ENCODE results near the gene SOWAHB. TPM values are rescaled to one million over a fixed set of nuclear protein-coding genes. Genes with fewer than 3 reads are reported as not detected.

SOWAHB gene
- total and polyA plus RNA-seq, 8 donors: 0.73 to 29.0 (median 6.1) TPM

- DNase-seq: no peak
- 66 to 79% (median 73%) methylated on average over 4 of the region's 4 CpGs for WGBS, 5 donors
- peak overlapping the region in 3 of 4 donors; percentile 50 to 76 (median 64) for H3K4me3 ChIP-seq
- no peaks in the 10 kb centered on the region for H3K9me3 ChIP-seq
- peak overlapping the region in 1 of 5 donors; percentile 93 for H3K27ac ChIP-seq
- H3K36me3 ChIP-seq: no peaks in the 10 kb centered on the region
- peaks cover 0 to 45% (median 22%) of the 10 kb centered on the region in 3 donors for H3K27me3 ChIP-seq
- no peak for TF ChIP-seq POLR2AphosphoS5 (IDR thresholded peaks at IDR 0.05)
- TF ChIP-seq POLR2A (IDR thresholded peaks at IDR 0.05): no peak
- no peak for TF ChIP-seq EP300 (IDR thresholded peaks at IDR 0.05)
- no peak for TF ChIP-seq CTCF (IDR thresholded peaks at IDR 0.05)
- intact Hi-C loops (cut with DNase I; ENCODE audit: low total_unique reads): no loop called here
- peaks cover 7 to 33% (median 30%) of the 10 kb centered on the region in 4 donors for H3K4me1 ChIP-seq
These were observed 1.2 kb upstream of the SOWAHB start for GRCh38 chr4:76898949-76899645.

- 9 to 26% (median 11%) methylated on average over 13 to 14 of the region's 14 CpGs for WGBS, 5 donors
- no peak for DNase-seq
- Histone ChIP-seq H3K4me1 (peaks cover 7 to 33% (median 30%) of the 10 kb centered on the region in 4 donors), H3K36me3 (no peaks in the 10 kb centered on the region), H3K27me3 (peaks cover 0 to 46% (median 22%) of the 10 kb centered on the region in 3 donors), H3K4me3 (peak overlapping the region; percentile 50 to 76 (median 58)), H3K27ac (peak overlapping the region; percentile 87 to 96 (median 90)), H3K9me3 (no peaks in the 10 kb centered on the region)
- intact Hi-C loops (cut with DNase I; ENCODE audit: low total_unique reads): no loop called here
- TF ChIP-seq EP300 (IDR thresholded peaks at IDR 0.05) (no peak), POLR2AphosphoS5 (IDR thresholded peaks at IDR 0.05) (no peak), CTCF (IDR thresholded peaks at IDR 0.05) (no peak)
These were observed 395 bp upstream of the SOWAHB start for GRCh38 chr4:76898385-76898692.

GRCh38 chr4:76896614-76897535, 1.1 kb downstream of the SOWAHB start:
- intact Hi-C loops (cut with DNase I; ENCODE audit: low total_unique reads): no loop called here
- Histone ChIP-seq H3K36me3 (no peaks in the 10 kb centered on the region), H3K9me3 (no peaks in the 10 kb centered on the region), H3K4me3 (peak overlapping the region; percentile 50 to 76 (median 58)), H3K27ac (peak overlapping the region; percentile 87 to 96 (median 90)), H3K27me3 (peaks cover 0 to 49% (median 22%) of the 10 kb centered on the region in 3 donors), H3K4me1 (peaks cover 7 to 33% (median 27%) of the 10 kb centered on the region in 4 donors)
- 5 to 57% (median 7%) methylated on average over 15 to 82 of the region's 82 CpGs for WGBS, 5 donors
- peak; percentile 70 to 81 for DNase-seq
- TF ChIP-seq CTCF (IDR thresholded peaks at IDR 0.05): no peak
- no peak for TF ChIP-seq EP300 (IDR thresholded peaks at IDR 0.05)
- TF ChIP-seq POLR2A (IDR thresholded peaks at IDR 0.05): no peak
- TF ChIP-seq POLR2AphosphoS5 (IDR thresholded peaks at IDR 0.05): no peak

GRCh38 chr4:76896048-76896447, 1.9 kb downstream of the SOWAHB start:
- TF ChIP-seq POLR2A (IDR thresholded peaks at IDR 0.05): no peak
- TF ChIP-seq POLR2AphosphoS5 (IDR thresholded peaks at IDR 0.05): no peak
- TF ChIP-seq CTCF (IDR thresholded peaks at IDR 0.05): no peak
- no peak for TF ChIP-seq EP300 (IDR thresholded peaks at IDR 0.05)
- peaks cover 7 to 33% (median 27%) of the 10 kb centered on the region in 4 donors for H3K4me1 ChIP-seq
- H3K9me3 ChIP-seq: no peaks in the 10 kb centered on the region
- H3K36me3 ChIP-seq: no peaks in the 10 kb centered on the region
- H3K27me3 ChIP-seq: peaks cover 0 to 49% (median 22%) of the 10 kb centered on the region in 3 donors
- intact Hi-C loops (cut with DNase I; ENCODE audit: low total_unique reads): no loop called here
- peak overlapping the region in 2 of 4 donors; percentile 50 to 76 for H3K4me3 ChIP-seq
- no peak for DNase-seq
- H3K27ac ChIP-seq: no peak overlapping the region
- WGBS, 5 donors: 92 to 100% (median 97%) methylated on average over 3 to 8 of the region's 8 CpGs

Data from stomach (tissue), 9 donors.